COR-L47 (cell line): ENCODE data around the gene HSPA9.
"Not testable (repeated sequence)": the region's sequence is repeated elsewhere in the genome, so short reads cannot be mapped to it uniquely, and the experiment has no call there.

Experiments used
- DNase-seq: peaks from one replicate; lab custom pipeline; 2025; lab: John Stamatoyannopoulos, UW

HSPA9 gene

GRCh38 chr5:138529812-138530211, 45.4 kb downstream of the HSPA9 start:
- no peak for DNase-seq

- DNase-seq = no peak
These were observed 46.3 kb downstream of the HSPA9 start for GRCh38 chr5:138528744-138529469.

GRCh38 chr5:138528208-138528607, 47.0 kb downstream of the HSPA9 start:
- no peak for DNase-seq

DNA sequence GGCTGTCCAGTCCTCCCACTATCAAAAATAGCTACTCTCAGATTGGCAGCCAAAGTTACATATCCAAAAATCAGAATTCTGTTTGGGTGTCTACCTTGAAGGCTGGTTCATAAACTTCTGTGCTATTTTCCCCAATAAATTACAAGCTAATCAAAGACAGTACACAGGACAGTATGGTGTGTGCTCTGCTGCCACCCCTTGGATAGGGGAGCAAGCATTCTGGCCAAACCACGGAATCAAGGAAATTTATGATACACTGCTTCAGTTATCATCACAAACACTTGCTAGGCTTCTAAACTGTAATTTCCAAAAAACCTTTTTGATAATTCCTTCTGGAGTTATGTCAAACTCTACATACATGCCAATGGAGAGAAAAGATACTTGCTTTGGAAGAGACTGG, 48.0 kb downstream of the HSPA9 start:
- no peak for DNase-seq

DNA sequence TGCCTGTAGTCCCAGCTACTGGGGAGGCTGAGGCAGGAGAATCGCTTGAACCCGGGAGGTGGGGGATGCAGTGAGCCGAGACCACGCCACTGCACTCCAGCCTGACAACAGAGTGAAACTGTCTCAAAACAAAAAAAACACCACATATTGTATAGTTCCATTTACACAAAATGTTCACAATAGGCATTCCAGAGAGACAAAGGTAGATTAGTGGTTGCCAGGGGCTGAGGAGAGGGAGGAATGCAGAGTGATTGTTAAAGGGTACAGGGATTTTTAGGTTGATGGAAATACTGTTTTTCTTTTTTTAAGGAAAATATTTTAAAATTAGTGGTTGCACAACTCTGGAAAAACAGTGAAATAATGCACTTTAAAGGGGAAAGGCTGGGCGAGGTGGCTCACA, 51.8 kb downstream of the HSPA9 start:
- no peak for DNase-seq

- no peak for DNase-seq
These were observed 54.2 kb downstream of the HSPA9 start for GRCh38 chr5:138520971-138521370.

GRCh38 chr5:138517437-138517836, 57.8 kb downstream of the HSPA9 start:
- DNase-seq = no peak

DNA sequence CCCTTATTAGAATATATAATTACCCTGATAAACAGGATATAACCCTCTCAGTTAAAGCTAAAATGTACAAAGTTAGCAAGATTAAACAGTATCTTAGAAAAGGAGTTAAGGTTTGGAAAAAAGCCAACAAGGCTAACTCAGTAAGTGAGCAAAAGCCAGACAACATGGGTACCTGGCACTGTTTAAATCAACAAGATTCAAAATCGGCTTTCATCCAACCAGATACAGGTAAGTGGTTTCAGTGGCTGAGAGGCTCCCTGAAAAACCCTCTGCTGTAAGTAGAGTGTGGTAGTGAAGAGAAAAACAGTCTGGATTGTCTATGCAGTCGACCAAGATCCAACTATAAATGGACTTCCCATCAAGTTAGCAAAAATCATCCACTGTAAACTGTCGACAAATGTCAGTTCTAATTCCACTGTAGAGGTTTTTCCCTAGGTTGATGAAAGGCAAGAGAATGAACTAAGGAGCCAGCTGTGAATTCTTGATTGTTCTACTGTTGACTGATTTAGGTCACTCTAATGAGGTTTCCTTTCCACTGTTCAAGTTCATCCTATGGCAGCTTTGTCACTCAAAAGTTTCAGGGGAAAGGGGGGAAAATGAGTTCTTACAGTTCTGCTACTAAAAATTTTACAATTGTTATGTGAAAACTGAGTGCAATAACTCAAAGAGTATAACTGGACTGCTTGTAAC, 59.5 kb downstream of the HSPA9 start:
- no peak for DNase-seq

DNA sequence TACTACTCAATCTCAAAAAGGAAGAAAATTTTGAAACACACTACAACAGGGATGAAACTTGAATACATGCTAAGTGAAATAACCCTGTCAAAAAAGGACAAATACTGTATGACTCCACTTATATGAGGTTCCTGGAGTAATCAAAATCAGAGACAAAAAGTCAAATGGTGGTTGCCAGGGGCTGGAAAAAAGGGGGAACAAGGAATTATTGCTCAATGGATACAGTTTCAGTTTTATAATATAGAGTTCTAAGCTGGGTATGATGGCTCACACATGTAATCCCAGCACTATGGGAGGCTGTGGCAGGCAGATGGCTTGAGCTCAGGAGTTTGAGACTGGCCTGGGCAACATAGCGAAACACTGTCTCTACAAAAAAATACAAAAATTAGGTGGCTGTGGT, 61.2 kb downstream of the HSPA9 start:
- DNase-seq = no peak

GRCh38 chr5:138508958-138509357, 66.2 kb downstream of the HSPA9 start:
- no peak for DNase-seq

GRCh38 chr5:138507485-138507884, 67.7 kb downstream of the HSPA9 start:
- not testable (repeated sequence) for DNase-seq

DNA sequence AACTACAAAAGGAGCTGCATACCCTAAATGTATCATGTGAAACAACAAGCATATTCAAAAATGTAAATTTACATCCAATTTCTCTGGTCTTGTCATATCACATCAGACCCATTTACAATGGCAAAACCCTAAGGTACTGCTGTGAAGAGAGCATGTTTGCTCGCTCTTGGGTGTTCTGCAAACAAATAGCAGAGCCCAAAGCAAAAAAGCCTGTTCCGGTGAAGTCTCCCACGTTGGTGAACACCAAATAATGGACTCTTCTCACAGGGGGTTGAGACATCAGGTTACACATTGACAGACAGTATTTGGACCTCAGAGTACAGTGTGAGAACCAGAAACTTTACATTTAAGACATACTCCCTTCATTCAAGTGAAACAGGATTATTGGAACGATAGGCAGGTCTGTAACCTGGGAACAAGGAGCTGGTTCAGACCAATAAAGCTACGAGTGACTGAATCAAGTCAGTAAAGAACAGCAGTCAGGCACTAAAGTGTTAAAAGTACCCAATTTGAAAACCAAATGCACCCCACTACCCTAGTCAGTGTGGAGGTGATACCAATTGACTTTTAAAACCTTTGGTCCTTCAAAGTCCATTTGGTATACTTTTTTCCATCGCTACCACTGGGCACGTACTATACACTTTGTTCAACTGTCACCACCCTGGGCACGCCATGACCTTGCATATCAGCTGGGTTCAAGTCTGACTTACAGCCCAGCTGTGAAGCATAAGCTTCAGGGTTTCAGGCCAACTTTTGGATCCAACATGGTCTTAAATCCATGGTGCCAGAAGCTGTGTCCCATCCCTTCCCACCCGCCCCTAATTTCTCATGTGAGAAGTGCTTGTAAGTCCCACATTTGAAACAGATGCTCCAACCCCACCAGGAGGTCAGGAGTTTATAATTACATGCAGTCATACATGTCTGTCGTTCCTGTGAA, 68.6 kb downstream of the HSPA9 start:
- DNase-seq = no peak

DNA sequence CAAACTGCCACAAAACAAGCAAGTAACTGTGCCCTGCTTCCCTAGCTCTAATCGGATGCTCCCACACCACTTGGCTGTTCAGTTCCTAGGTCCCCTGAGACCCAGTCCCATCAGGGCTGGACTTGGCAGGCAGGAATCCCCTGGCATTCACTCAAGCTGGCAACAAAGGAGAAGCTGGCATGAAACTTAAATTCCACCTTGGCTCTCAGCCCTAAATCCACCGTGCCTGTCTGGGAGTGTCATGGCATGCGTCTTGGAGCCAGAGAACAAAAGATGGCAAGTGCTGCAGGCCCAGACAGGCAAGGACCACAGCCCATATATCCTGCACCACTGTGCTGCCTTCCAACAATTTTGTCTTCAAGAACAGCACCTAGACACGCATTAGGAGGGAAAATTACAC, 70.4 kb downstream of the HSPA9 start:
- DNase-seq = peak; percentile 41
